ENCODE measurements around the gene PPT2. TPM values are rescaled to one million over a fixed set of nuclear protein-coding genes. Genes with fewer than 3 reads are reported as not detected.
A peak's percentile ranks its signal among the peaks of the same experiment; 100 is the strongest.

PPT2 gene
- total RNA-seq (10 to 100 TPM; 33.5 to 63.9 (median 43.9) TPM), polyA plus RNA-seq (10 to 100 TPM; 34.4 to 53.1 TPM)
- long read RNA-seq, donor 1, transcript PPT2-244 (9 exons, 2,053 nt), result major isoform, 21 of 63 reads
- long read RNA-seq, donor 1, transcript PPT2-245 (9 exons, 1,759 nt), result minor isoform, 7 of 63 reads
- long read RNA-seq, donor 1, partial matches to known transcripts, result 17 of 63 reads
- long read RNA-seq, donor 1, other reads (novel, unspliced or antisense), result 16 of 63 reads
- long read RNA-seq, donor 2, partial matches to known transcripts, result 0 of 3 reads
- long read RNA-seq, donor 2, other reads (novel, unspliced or antisense), result 0 of 3 reads
- long read RNA-seq, donor 3, transcript PPT2-244 (9 exons, 2,053 nt), result major isoform, 9 of 37 reads
- long read RNA-seq, donor 3, partial matches to known transcripts, result 21 of 37 reads
- long read RNA-seq, donor 3, other reads (novel, unspliced or antisense), result 3 of 37 reads

- H3K27me3 ChIP-seq, result no peaks in the 10 kb centered on the region
- TF ChIP-seq EP300 (IDR thresholded peaks at IDR 0.05) (peak; percentile 16), POLR2A (IDR thresholded peaks at IDR 0.05) (peak; percentile 71), CTCF (IDR thresholded peaks at IDR 0.05) (peak in 2 of 3 donors; percentile 39 to 46)
- 0 to 1% (median 1%) methylated on average over 51 to 52 of the region's 52 CpGs for WGBS, 3 donors
- no peaks in the 10 kb centered on the region for H3K36me3 ChIP-seq
- intact Hi-C loops (cut with DNase I), result loop anchor here in 3 of 4 donors (2.0 to 10.0 kb wide), 3 partner anchors 35 to 69 kb away; no protein-coding TSS in a partner anchor
- DNase-seq, result peak; percentile 94 to 97 (median 95)
- peak within 1 kb of the TSS; percentile 90 to 94 for H3K27ac ChIP-seq
- peak within 1 kb of the TSS; percentile 51 for H3K4me3 ChIP-seq
- no peaks in the 10 kb centered on the region for H3K9me3 ChIP-seq
- peaks cover 9% of the 10 kb centered on the region for H3K4me1 ChIP-seq (ENCODE audit: insufficient read depth)
These were observed at the start of gene PPT2 for GRCh38 chr6:32153564-32154513. Gene PPT2, plus strand, starts transcription at chr6:32154141. Its CDS starts 454 bp downstream, at chr6:32154595.

GRCh38 chr6:32105433-32105832, 48.5 kb upstream of the PPT2 start:
- H3K27ac ChIP-seq, result no peak overlapping the region
- 78 to 84% (median 83%) methylated on average over 4 of the region's 4 CpGs for WGBS, 3 donors
- intact Hi-C loops (cut with DNase I), result no loop called here
- DNase-seq, result no peak
- TF ChIP-seq POLR2A (IDR thresholded peaks at IDR 0.05), result no peak
- no peak for TF ChIP-seq EP300 (IDR thresholded peaks at IDR 0.05)
- peaks cover 25% of the 10 kb centered on the region for H3K4me1 ChIP-seq (ENCODE audit: insufficient read depth)
- no peaks in the 10 kb centered on the region for H3K27me3 ChIP-seq
- H3K9me3 ChIP-seq, result no peaks in the 10 kb centered on the region
- no peaks in the 10 kb centered on the region for H3K36me3 ChIP-seq
- no peak overlapping the region for H3K4me3 ChIP-seq

- DNase-seq, result peak in 2 of 5 donors; percentile 52 to 60
- Histone ChIP-seq H3K27me3 (no peaks in the 10 kb centered on the region), H3K4me1 (ENCODE audit: insufficient read depth) (peaks cover 36% of the 10 kb centered on the region), H3K27ac (peak overlapping the region; percentile 78 to 81), H3K9me3 (no peaks in the 10 kb centered on the region), H3K36me3 (no peaks in the 10 kb centered on the region), H3K4me3 (peak overlapping the region; percentile 43)
- TF ChIP-seq CTCF (IDR thresholded peaks at IDR 0.05) (no peak), EP300 (IDR thresholded peaks at IDR 0.05) (no peak), POLR2A (IDR thresholded peaks at IDR 0.05) (no peak)
- 58 to 83% (median 70%) methylated on average over 1 of the region's 1 CpG for WGBS, 3 donors
- intact Hi-C loops (cut with DNase I), result loop anchor here in 1 of 4 donors (2.0 kb wide), 1 partner anchor 15 kb away; no protein-coding TSS in a partner anchor
These were observed 46.5 kb upstream of the PPT2 start for GRCh38 chr6:32107406-32107805.

- no peaks in the 10 kb centered on the region for H3K9me3 ChIP-seq
- H3K36me3 ChIP-seq, result no peaks in the 10 kb centered on the region
- TF ChIP-seq CTCF (IDR thresholded peaks at IDR 0.05) (no peak), POLR2A (IDR thresholded peaks at IDR 0.05) (peak; percentile 47), EP300 (IDR thresholded peaks at IDR 0.05) (peak; percentile 84)
- H3K27ac ChIP-seq, result peak overlapping the region; percentile 78 to 81
- peak overlapping the region; percentile 43 for H3K4me3 ChIP-seq
- peaks cover 38% of the 10 kb centered on the region for H3K4me1 ChIP-seq (ENCODE audit: insufficient read depth)
- 0 to 1% (median 0%) methylated on average over 13 to 15 of the region's 15 CpGs for WGBS, 3 donors
- peak; percentile 78 to 88 (median 86) for DNase-seq
- intact Hi-C loops (cut with DNase I), result no loop called here
- no peaks in the 10 kb centered on the region for H3K27me3 ChIP-seq
These were observed 45.8 kb upstream of the PPT2 start for GRCh38 chr6:32108094-32108627.
